HCT116 (cell line): ENCODE results near the gene PKM. TPM values are rescaled to one million over a fixed set of nuclear protein-coding genes. Genes with fewer than 3 reads are reported as not detected.

ENCODE experiments used
- ATAC-seq: fragments of 200-7000 bp; cut with Tn5 transposase; 2 replicates; pipeline ENCODE4 v1.9.1; 2020; ENCODE audit warnings: mild to moderate bottlenecking, moderate library complexity
- BruUV-seq: library from RNA; stranded (reverse); fragments of 400-500 nt; replicated peaks from 2 replicates; lab custom pipeline; 2021; lab: Mats Ljungman, UMichigan
- CTCF ChIA-PET: fragments of 300-600 bp; sonication (Branson Sonifier 250); formaldehyde crosslinking; loops from one replicate; lab custom pipeline; 2021; ENCODE audit warnings: antibody characterized with exemption; lab: Charles Lee
- POLR2A ChIA-PET: fragments of 300-600, 350-600 bp; sonication (Branson Sonifier 250); formaldehyde crosslinking; loops from one replicate; lab custom pipeline; 2021; ENCODE audit warnings: antibody characterized with exemption; lab: Charles Lee
- RAD21 ChIA-PET, 2 experiments: fragments of 300-600 bp; sonication (Branson Sonifier 250); formaldehyde crosslinking; loops; one replicate each; lab custom pipeline; 2023; ENCODE audit warnings: low total read pairs in 2 of 2; ENCODE audit not compliant: uncharacterized antibody in 2 of 2, unreplicated experiment in 2 of 2, low non-redundant PET in 1 of 2; lab: Charles Lee
- DNase-seq: peaks from one replicate; pipeline ENCODE4 v3.0.0-alpha.2; 2010; ENCODE audit warnings: low read depth, low spot score
- H2AFZ ChIP-seq: fragments of 200-600 bp; shearing (Covaris generic), sonication (generic); 2 replicates; pipeline ENCODE4 v1.6.1; 2017; ENCODE audit warnings: low read depth, mixed run types, mixed read lengths, antibody characterized with exemption, low read length; ENCODE audit not compliant: poor library complexity, severe bottlenecking
- H3K27ac ChIP-seq: 2 replicates; pipeline ENCODE4 v1.5.1; 2012; ENCODE audit warnings: low read depth, low read length
- H3K27me3 ChIP-seq: fragments of 200-600 bp; sonication (generic); 2 replicates; pipeline ENCODE4 v1.6.1; 2016; ENCODE audit warnings: mixed run types, low read length, mixed read lengths; ENCODE audit not compliant: insufficient read depth
- H3K36me3 ChIP-seq, 2 experiments: fragments of 200-500 bp in 1 of 2; fragments of 200-600 bp in 1 of 2; sonication (Bioruptor generic) in 1 of 2; sonication (generic) in 1 of 2; 2 replicates each; pipeline versions ENCODE4 v1.5.1 to v1.6.1; 2014 to 2016; ENCODE audit warnings: low read length in 2 of 2, inconsistent platforms in 1 of 2, mixed read lengths in 1 of 2, mixed run types in 1 of 2; ENCODE audit not compliant: insufficient read depth in 2 of 2, control insufficient read depth in 1 of 2
- H3K4me1 ChIP-seq, 2 experiments: fragments of 200-600 bp in 1 of 2; sonication (generic) in 1 of 2; 2 replicates each; pipeline versions ENCODE4 v1.5.1 to v1.6.1; 2012 to 2017; ENCODE audit warnings: low read length in 2 of 2, inconsistent platforms in 1 of 2, mild to moderate bottlenecking in 1 of 2, mixed read lengths in 1 of 2, mixed run types in 1 of 2, moderate library complexity in 1 of 2; ENCODE audit not compliant: insufficient read depth in 2 of 2, control insufficient read depth in 1 of 2
- H3K4me2 ChIP-seq: fragments of 200-600 bp; sonication (generic); 2 replicates; pipeline ENCODE4 v1.6.1; 2017; ENCODE audit warnings: mixed run types, low read length, mixed read lengths
- H3K4me3 ChIP-seq, 2 experiments: fragments of 200-600 bp in 1 of 2; sonication (generic) in 1 of 2; replicated peaks in 1 of 2; 2 replicates each; pipeline ENCODE4 v1.5.1; 2011 to 2016; ENCODE audit warnings: low read length in 2 of 2, control low read depth in 1 of 2, low read depth in 1 of 2, mild to moderate bottlenecking in 1 of 2, mixed read lengths in 1 of 2, mixed run types in 1 of 2
- H3K79me2 ChIP-seq: fragments of 200-600 bp; sonication (generic); 2 replicates; pipeline ENCODE4 v1.6.1; 2017; ENCODE audit warnings: mild to moderate bottlenecking, mixed run types, low read length, moderate library complexity, mixed read lengths; ENCODE audit not compliant: insufficient read depth
- H3K9ac ChIP-seq: fragments of 200-600 bp; sonication (generic); 2 replicates; pipeline ENCODE4 v1.6.1; 2016; ENCODE audit warnings: low read length, mixed read lengths
- H3K9me2 ChIP-seq: fragments of 200-600 bp; sonication (generic), shearing (Covaris generic); 2 replicates; pipeline ENCODE4 v1.6.1; 2017; ENCODE audit warnings: mixed run types, mild to moderate bottlenecking, moderate library complexity; ENCODE audit not compliant: insufficient read depth
- H3K9me3 ChIP-seq, 2 experiments: fragments of 200-500 bp in 1 of 2; fragments of 200-600 bp in 1 of 2; sonication (Bioruptor generic) in 1 of 2; sonication (generic) in 1 of 2; 2 replicates each; pipeline ENCODE4 v1.6.1; 2014 to 2017; ENCODE audit warnings: low read length in 2 of 2, mixed read lengths in 2 of 2, inconsistent platforms in 1 of 2, low read depth in 1 of 2, mild to moderate bottlenecking in 1 of 2, mixed run types in 1 of 2, moderate library complexity in 1 of 2; ENCODE audit not compliant: control insufficient read depth in 1 of 2, insufficient read depth in 1 of 2
- H4K20me1 ChIP-seq: fragments of 200-600 bp; sonication (generic), shearing (Covaris generic); 2 replicates; pipeline ENCODE4 v1.6.1; 2017; ENCODE audit warnings: mixed run types, mild to moderate bottlenecking, moderate library complexity; ENCODE audit not compliant: insufficient read depth
- CBX3 ChIP-seq: IDR thresholded peaks from 2 replicates; pipeline ENCODE4 v1.6.1; 2012; ENCODE audit warnings: low read depth
- CEBPB ChIP-seq: IDR thresholded peaks from 2 replicates; pipeline ENCODE4 v1.6.1; 2012; ENCODE audit warnings: low read depth
- ELF1 ChIP-seq: IDR thresholded peaks from 2 replicates; pipeline ENCODE4 v1.6.1; 2012; ENCODE audit warnings: low read depth, borderline replicate concordance
- EZH2 ChIP-seq: fragments of 200-600 bp; sonication (generic); IDR thresholded peaks from 2 replicates; pipeline ENCODE4 v1.6.1; 2017; ENCODE audit warnings: antibody characterized with exemption, mixed run types
- FOSL1 ChIP-seq: IDR thresholded peaks from 2 replicates; pipeline ENCODE4 v1.6.1; 2012; ENCODE audit warnings: low read depth
- JUND ChIP-seq: IDR thresholded peaks from 2 replicates; pipeline ENCODE4 v1.6.1; 2012
- MAX ChIP-seq: IDR thresholded peaks from 2 replicates; pipeline ENCODE4 v1.6.1; 2012
- POLR2A ChIP-seq: IDR thresholded peaks from 2 replicates; pipeline ENCODE4 v1.7.0; 2011; ENCODE audit warnings: borderline replicate concordance; ENCODE audit not compliant: insufficient read depth, insufficient read length; ENCODE audit errors: extremely low read depth
- POLR2AphosphoS5 ChIP-seq: IDR thresholded peaks from 2 replicates; pipeline ENCODE4 v1.6.1; 2011; ENCODE audit warnings: mild to moderate bottlenecking, low read depth, low read length, moderate library complexity
- RAD21 ChIP-seq: IDR thresholded peaks from 2 replicates; pipeline ENCODE4 v1.6.1; 2012; ENCODE audit warnings: low read depth, mild to moderate bottlenecking
- SIN3A ChIP-seq: IDR thresholded peaks from 2 replicates; pipeline ENCODE4 v1.6.1; 2012; ENCODE audit warnings: low read depth
- TCF7L2 ChIP-seq: IDR thresholded peaks from 2 replicates; pipeline ENCODE4 v1.7.0; 2011; ENCODE audit warnings: borderline replicate concordance, inconsistent platforms; ENCODE audit not compliant: insufficient read depth, insufficient read length; ENCODE audit errors: extremely low read depth
- ZFX ChIP-seq: fragments of 450-650 bp; IDR thresholded peaks from 2 replicates; pipeline ENCODE4 v1.6.1; 2017
- intact Hi-C: fragments of 100-400 bp; cut with micrococcal nuclease; formaldehyde crosslinking; loops from 2 replicates; pipeline ENCODE4 v1.10.0; 2022
- total RNA-seq: library from RNA; stranded (reverse); gene quantifications from one replicate; pipeline ENCODE4 v1.2.1, GENCODE V29; 2021; ENCODE audit not compliant: unreplicated experiment
- TF ChIP-seq, protein P1 (sequence below): IDR thresholded peaks from 2 replicates; pipeline ENCODE4 v1.6.1; 2012

Gene PKM
- total RNA-seq, 1 experiment from 2014 or later, result 1,664 TPM

GRCh38 chr15:72235298-72235697 is 4.3 kb upstream of the PKM start:
- H3K27ac ChIP-seq, result no peak overlapping the region
- POLR2A ChIA-PET, result no interaction called here

GRCh38 chr15:72233769-72234168 is 2.8 kb upstream of the PKM start:
- Histone ChIP-seq H3K9ac (no peak overlapping the region), H3K79me2 (peaks cover 43% of the 10 kb centered on the region), H3K27ac (no peak overlapping the region), H3K36me3 (peaks cover 0 to 8% of the 10 kb centered on the region in 2 experiments; a peak in 3 of 4 replicates), H2AFZ (no peak overlapping the region), H3K4me1 (peaks cover 37 to 58% of the 10 kb centered on the region in 2 experiments), H3K9me3 (no peaks in the 10 kb centered on the region), H4K20me1 (peaks cover 9% of the 10 kb centered on the region; the same call in 1 of the 2 replicates), H3K27me3 (no peaks in the 10 kb centered on the region), H3K4me3 (no peak overlapping the region), H3K9me2 (no peaks in the 10 kb centered on the region), H3K4me2 (no peak overlapping the region)
- POLR2A ChIA-PET, result no interaction called here
- DNase-seq, result no peak
- BruUV-seq, result no TSS peak
- intact Hi-C loops, result loop anchor here (2.0 to 10.0 kb wide), 2 partner anchors 39 to 241 kb away; partner anchors contain the start of genes ARIH1 and PARP6
- RAD21 ChIA-PET, result no interaction called here
- CTCF ChIA-PET, result no interaction called here
- TF ChIP-seq EZH2 (no peak), ZFX (no peak), ELF1 (no peak), POLR2AphosphoS5 (no peak), CBX3 (no peak), TCF7L2 (no peak), FOSL1 (no peak), JUND (no peak)
- TF ChIP-seq, all 23 proteins: peak for 0
- no peak for ATAC-seq

More at GRCh38 chr15:72235298-72235697, 4.3 kb upstream of the PKM start:
- Histone ChIP-seq H3K4me3 (no peak overlapping the region), H3K9me3 (no peaks in the 10 kb centered on the region), H3K36me3 (peaks cover 0 to 4% of the 10 kb centered on the region in 2 experiments; a peak in 1 of 4 replicates), H3K4me2 (no peak overlapping the region), H3K9me2 (no peaks in the 10 kb centered on the region), H3K79me2 (peaks cover 27% of the 10 kb centered on the region)
- ATAC-seq, result no peak
- no TSS peak for BruUV-seq
- no peak for TF ChIP-seq MAX
- TF ChIP-seq SIN3A, result no peak
- TF ChIP-seq, protein P1, sequence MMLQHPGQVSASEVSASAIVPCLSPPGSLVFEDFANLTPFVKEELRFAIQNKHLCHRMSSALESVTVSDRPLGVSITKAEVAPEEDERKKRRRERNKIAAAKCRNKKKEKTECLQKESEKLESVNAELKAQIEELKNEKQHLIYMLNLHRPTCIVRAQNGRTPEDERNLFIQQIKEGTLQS, result no peak
- TF ChIP-seq CEBPB, result no peak
- no peak for TF ChIP-seq POLR2A
- no peak for TF ChIP-seq RAD21
- TF ChIP-seq, all 23 proteins: peak for 0
- ChIA-PET CTCF (no interaction called here), RAD21 (no interaction called here)
- DNase-seq, result no peak
- Histone ChIP-seq H3K27me3 (no peaks in the 10 kb centered on the region), H2AFZ (no peak overlapping the region), H3K9ac (no peak overlapping the region), H4K20me1 (no peaks in the 10 kb centered on the region), H3K4me1 (peaks cover 31 to 51% of the 10 kb centered on the region in 2 experiments)
- intact Hi-C loops, result loop anchor here (10.0 kb wide), 1 partner anchor 240 kb away; the partner anchor contains the start of gene ARIH1
